HEK293T (cell line): ENCODE data around the gene ETV3L.

Source experiments
- CTCF ChIA-PET: fragments of 350-600 bp; formaldehyde crosslinking; extraction: SDS; loops from one replicate; lab custom pipeline; 2021; ENCODE audit warnings: antibody characterized with exemption, inconsistent platforms; lab: Yijun Ruan, JAX
- POLR2A ChIA-PET: fragments of 350-600 bp; formaldehyde crosslinking; extraction: SDS; loops from one replicate; lab custom pipeline; 2020; ENCODE audit warnings: antibody characterized with exemption, inconsistent platforms; lab: Yijun Ruan, JAX
- DNase-seq: peaks from one replicate; pipeline ENCODE4 v3.0.0; 2012; ENCODE audit warnings: mixed read lengths; ENCODE audit errors: extremely low spot score
- ARNT ChIP-seq: fragments of 450-650 bp; IDR thresholded peaks from 2 replicates; pipeline ENCODE4 v1.6.1; 2017; ENCODE audit warnings: mild to moderate bottlenecking
- BHLHE40 ChIP-seq: fragments of 450-650 bp; IDR thresholded peaks from 2 replicates; pipeline ENCODE4 v1.6.1; 2016; ENCODE audit warnings: mild to moderate bottlenecking, moderate library complexity, borderline replicate concordance
- CTBP1 ChIP-seq: fragments of 450-650 bp; IDR thresholded peaks from 2 replicates; pipeline ENCODE4 v1.6.1; 2016; ENCODE audit warnings: borderline replicate concordance
- ELF4 ChIP-seq: fragments of 450-650 bp; IDR thresholded peaks from 2 replicates; pipeline ENCODE4 v1.6.1; 2017; ENCODE audit warnings: antibody characterized with exemption
- FOXA1 ChIP-seq: fragments of 450-650 bp; IDR thresholded peaks from 2 replicates; pipeline ENCODE4 v1.6.1; 2016; ENCODE audit warnings: mild to moderate bottlenecking
- FOXK2 ChIP-seq: fragments of 450-650 bp; IDR thresholded peaks from 2 replicates; pipeline ENCODE4 v1.6.1; 2016; ENCODE audit warnings: mild to moderate bottlenecking
- FOXM1 ChIP-seq: fragments of 450-650 bp; IDR thresholded peaks from 2 replicates; pipeline ENCODE4 v1.6.1; 2017; ENCODE audit warnings: mild to moderate bottlenecking, borderline replicate concordance
- HDGF ChIP-seq: fragments of 450-650 bp; IDR thresholded peaks from 2 replicates; pipeline ENCODE4 v1.6.1; 2017; ENCODE audit warnings: antibody characterized with exemption, borderline replicate concordance
- L3MBTL2 ChIP-seq: fragments of 450-650 bp; conservative IDR thresholded peaks from 2 replicates; pipeline ENCODE4 v1.6.1; 2016; ENCODE audit warnings: mild to moderate bottlenecking
- LEF1 ChIP-seq: fragments of 450-650 bp; IDR thresholded peaks from 2 replicates; pipeline ENCODE4 v1.6.1; 2017; ENCODE audit warnings: mild to moderate bottlenecking, borderline replicate concordance
- NFRKB ChIP-seq: fragments of 450-650 bp; IDR thresholded peaks from 2 replicates; pipeline ENCODE4 v1.6.1; 2016; ENCODE audit warnings: mild to moderate bottlenecking, moderate library complexity
- SP1 ChIP-seq: fragments of 450-650 bp; IDR thresholded peaks from 2 replicates; pipeline ENCODE4 v1.6.1; 2017
- SUZ12 ChIP-seq: fragments of 450-650 bp; IDR thresholded peaks from 2 replicates; pipeline ENCODE4 v1.6.1; 2016; ENCODE audit warnings: mild to moderate bottlenecking
- TARDBP ChIP-seq: fragments of 450-650 bp; IDR thresholded peaks from 2 replicates; pipeline ENCODE4 v1.6.1; 2016
- ZNF384 ChIP-seq: fragments of 450-650 bp; IDR thresholded peaks from 2 replicates; pipeline ENCODE4 v1.6.1; 2016
- TF ChIP-seq, protein P1 (sequence below): fragments of 450-650 bp; IDR thresholded peaks from 2 replicates; pipeline ENCODE4 v1.6.1; 2016

ETV3L gene

DNA sequence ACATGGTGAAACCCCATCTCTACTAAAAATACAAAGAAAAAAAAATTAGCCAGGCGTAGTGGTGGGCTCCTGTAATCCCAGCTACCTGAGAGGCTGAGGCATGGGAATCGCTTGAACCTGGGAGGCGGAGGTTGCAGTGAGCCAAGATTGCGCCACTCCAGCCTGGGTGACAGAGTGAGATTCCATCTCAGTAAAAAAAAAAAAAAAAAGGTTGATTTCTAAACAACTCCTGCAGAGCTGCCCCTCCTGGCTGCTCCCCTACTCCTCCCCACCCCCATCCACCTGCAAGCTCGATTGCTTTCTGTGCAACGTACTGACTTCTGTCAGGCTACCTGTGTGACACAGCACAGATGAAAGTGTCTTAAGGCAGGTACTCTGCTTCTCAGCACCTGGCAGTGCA lies 13.3 kb downstream of the ETV3L start:
- CTCF ChIA-PET, result interaction anchor here (0.6 to 2.3 kb wide), 3 partner anchors 12 to 194 kb away, joined by 3 to 12 read pairs (median 4); no protein-coding TSS in a partner anchor
- TF ChIP-seq LEF1 (no peak), NFRKB (no peak), ELF4 (no peak), L3MBTL2 (no peak), FOXM1 (no peak), CTBP1 (no peak), ZNF384 (no peak), BHLHE40 (no peak), FOXA1 (no peak), TARDBP (no peak), HDGF (no peak), FOXK2 (no peak), ARNT (no peak), SP1 (no peak), SUZ12 (no peak)
- TF ChIP-seq, protein P1, sequence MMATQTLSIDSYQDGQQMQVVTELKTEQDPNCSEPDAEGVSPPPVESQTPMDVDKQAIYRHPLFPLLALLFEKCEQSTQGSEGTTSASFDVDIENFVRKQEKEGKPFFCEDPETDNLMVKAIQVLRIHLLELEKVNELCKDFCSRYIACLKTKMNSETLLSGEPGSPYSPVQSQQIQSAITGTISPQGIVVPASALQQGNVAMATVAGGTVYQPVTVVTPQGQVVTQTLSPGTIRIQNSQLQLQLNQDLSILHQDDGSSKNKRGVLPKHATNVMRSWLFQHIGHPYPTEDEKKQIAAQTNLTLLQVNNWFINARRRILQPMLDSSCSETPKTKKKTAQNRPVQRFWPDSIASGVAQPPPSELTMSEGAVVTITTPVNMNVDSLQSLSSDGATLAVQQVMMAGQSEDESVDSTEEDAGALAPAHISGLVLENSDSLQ, result no peak
- POLR2A ChIA-PET, result no interaction called here
- DNase-seq, result no peak

DNA sequence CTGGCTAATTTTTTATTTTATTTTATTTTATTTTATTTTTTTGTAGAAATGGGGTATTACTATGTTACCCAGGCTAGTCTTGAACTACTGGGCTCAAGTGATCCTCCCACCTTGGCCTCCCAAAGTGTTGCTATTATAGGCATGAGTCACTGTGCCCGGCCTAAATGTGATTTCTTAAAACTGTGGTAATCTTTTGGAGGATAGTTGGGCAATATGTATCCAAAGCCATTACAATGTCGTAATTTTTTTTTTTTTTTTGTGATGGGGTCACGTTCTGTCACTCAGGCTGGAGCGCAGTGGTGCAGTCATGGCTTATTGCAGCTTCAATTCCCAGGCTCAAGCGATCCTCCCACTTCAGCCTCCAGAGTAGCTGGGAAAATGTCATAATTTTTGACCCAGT lies 14.2 kb downstream of the ETV3L start:
- CTCF ChIA-PET, result no interaction called here
- DNase-seq, result no peak
- TF ChIP-seq HDGF (no peak), SP1 (no peak), ELF4 (no peak), LEF1 (no peak), FOXA1 (no peak), L3MBTL2 (no peak)
- POLR2A ChIA-PET, result no interaction called here

DNA sequence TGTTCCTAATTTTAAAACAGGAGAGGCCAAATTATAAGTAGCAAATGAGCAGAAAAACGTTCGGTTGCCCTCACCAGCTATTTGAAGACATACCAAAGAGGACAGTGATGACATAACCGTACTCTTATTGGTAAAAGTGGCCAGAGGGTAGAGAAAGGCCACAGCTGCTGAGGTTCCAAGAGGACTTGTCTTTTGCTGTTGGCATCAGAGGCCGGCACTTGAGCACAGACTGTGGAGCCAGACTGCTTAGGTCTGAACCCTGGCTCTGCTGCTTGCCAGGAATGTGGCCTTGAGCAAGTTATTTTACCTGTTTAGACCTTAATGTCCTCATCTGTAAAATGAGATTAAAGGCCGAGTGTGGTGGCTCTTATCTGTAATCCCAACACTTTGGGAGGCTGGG lies 14.9 kb downstream of the ETV3L start:
- no peak for TF ChIP-seq BHLHE40
- no peak for TF ChIP-seq FOXM1
- TF ChIP-seq HDGF, result no peak
- TF ChIP-seq, protein P1, result no peak
- no peak for TF ChIP-seq SP1
- TF ChIP-seq NFRKB, result no peak
- TF ChIP-seq ARNT, result no peak
- TF ChIP-seq ZNF384, result no peak
- no peak for TF ChIP-seq ELF4
- no peak for TF ChIP-seq FOXA1
- no peak for TF ChIP-seq TARDBP
- no peak for TF ChIP-seq L3MBTL2
- TF ChIP-seq CTBP1, result no peak
- CTCF ChIA-PET, result no interaction called here
- POLR2A ChIA-PET, result no interaction called here
- no peak for DNase-seq

DNA sequence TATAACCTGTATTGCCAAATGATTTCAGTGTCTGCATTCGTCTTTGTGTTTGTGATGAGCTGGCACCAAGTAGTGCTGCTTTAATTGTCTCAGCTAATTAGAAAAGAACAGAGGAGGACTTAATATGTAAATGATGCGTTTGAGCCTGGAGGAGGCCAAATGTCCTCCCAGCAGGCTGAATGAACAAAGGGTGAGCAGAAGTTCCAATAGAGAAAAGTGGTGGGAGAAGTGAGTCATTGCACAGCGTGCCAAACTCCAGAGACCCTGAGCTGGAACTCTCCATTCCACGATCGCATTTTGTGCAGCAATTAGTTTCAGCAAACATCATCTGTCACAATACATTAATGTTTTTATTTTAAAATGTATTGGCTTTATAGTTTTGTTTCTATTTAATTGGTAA lies 17.9 kb downstream of the ETV3L start:
- TF ChIP-seq FOXM1 (no peak), SP1 (no peak), ZNF384 (no peak), NFRKB (no peak), ELF4 (no peak), ARNT (no peak), FOXA1 (no peak), SUZ12 (no peak), LEF1 (no peak), TARDBP (no peak), CTBP1 (no peak), HDGF (no peak), FOXK2 (no peak), BHLHE40 (no peak), L3MBTL2 (no peak)
- TF ChIP-seq, protein P1, result no peak
- no peak for DNase-seq
- ChIA-PET POLR2A (interaction anchor here (0.9 kb wide), 1 partner anchor 12 kb away, joined by 4 read pairs; no protein-coding TSS in a partner anchor), CTCF (interaction anchor here (1.2 kb wide), 1 partner anchor 8 kb away, joined by 5 read pairs; no protein-coding TSS in a partner anchor)

DNA sequence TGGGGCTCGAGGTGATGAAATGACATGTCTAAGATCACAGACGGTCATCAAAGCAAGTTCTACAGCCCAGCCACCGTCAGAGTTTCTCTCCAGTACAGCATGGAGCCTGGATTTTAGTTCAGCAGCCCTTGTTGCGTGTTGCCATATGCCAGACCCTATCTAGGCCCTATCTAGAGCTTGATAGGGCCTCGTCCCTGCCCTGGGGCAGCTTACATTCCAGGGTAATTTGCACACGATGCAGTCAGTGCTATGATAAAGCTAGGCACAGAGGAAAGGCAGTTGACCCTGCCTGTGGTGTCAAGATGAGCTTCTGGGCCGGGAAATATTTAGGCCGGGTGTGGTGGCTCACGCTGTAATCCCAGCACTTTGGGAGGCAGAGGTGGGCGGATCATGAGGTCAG lies 18.9 kb downstream of the ETV3L start:
- CTCF ChIA-PET, result interaction anchor here (1.2 kb wide), 1 partner anchor 9 kb away, joined by 5 read pairs; no protein-coding TSS in a partner anchor
- TF ChIP-seq LEF1 (no peak), FOXK2 (no peak), L3MBTL2 (no peak), NFRKB (no peak), SUZ12 (no peak), FOXA1 (no peak), HDGF (no peak), ZNF384 (no peak), CTBP1 (no peak), ELF4 (no peak), ARNT (no peak), SP1 (no peak), BHLHE40 (no peak)
- TF ChIP-seq, protein P1, result no peak
- POLR2A ChIA-PET, result no interaction called here

DNA sequence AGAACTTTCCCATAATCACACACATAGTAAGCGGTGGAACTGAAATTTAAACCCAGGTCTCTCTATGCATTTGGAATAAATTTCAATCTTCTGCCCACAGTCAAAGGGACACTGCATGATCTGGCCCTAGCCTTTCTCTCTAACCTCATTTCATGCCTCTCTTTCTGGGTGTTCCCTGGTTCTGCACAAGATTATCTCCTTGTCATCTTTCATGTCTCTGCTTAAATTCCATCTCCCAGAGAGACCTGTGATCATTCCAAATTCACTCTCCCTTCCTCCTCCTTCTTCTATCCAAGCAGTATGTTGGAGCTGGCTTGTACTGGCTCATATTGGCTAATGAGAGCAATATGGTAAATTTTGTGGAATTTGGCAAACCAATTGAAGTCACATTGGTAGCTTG lies 22.2 kb downstream of the ETV3L start:
- TF ChIP-seq L3MBTL2 (no peak), HDGF (no peak), CTBP1 (no peak), NFRKB (no peak), BHLHE40 (no peak), ARNT (no peak), TARDBP (no peak), FOXA1 (no peak), FOXK2 (no peak), SUZ12 (no peak), FOXM1 (no peak), ZNF384 (no peak), LEF1 (no peak), ELF4 (no peak), SP1 (no peak)
- TF ChIP-seq, protein P1, result no peak
- ChIA-PET POLR2A (no interaction called here), CTCF (no interaction called here)
- DNase-seq, result no peak

More for the DNA sequence above, 18.9 kb downstream of the ETV3L start:
- no peak for DNase-seq
